Stimulated activated CD8-positive, alpha-beta memory T cell treated with anti-CD3 and anti-CD28 coated beads, Interleukin-4, amount 100 ng/mL, for 1 hour (primary cell): ENCODE results near the gene WFS1.

ENCODE experiments used
- DNase-seq, 2 donors: peaks; one replicate each; pipeline ENCODE4 v3.0.0-alpha.2; 2020; ENCODE audit warnings: low read depth in 2 of 2, low spot score in 1 of 2

WFS1 gene

DNA sequence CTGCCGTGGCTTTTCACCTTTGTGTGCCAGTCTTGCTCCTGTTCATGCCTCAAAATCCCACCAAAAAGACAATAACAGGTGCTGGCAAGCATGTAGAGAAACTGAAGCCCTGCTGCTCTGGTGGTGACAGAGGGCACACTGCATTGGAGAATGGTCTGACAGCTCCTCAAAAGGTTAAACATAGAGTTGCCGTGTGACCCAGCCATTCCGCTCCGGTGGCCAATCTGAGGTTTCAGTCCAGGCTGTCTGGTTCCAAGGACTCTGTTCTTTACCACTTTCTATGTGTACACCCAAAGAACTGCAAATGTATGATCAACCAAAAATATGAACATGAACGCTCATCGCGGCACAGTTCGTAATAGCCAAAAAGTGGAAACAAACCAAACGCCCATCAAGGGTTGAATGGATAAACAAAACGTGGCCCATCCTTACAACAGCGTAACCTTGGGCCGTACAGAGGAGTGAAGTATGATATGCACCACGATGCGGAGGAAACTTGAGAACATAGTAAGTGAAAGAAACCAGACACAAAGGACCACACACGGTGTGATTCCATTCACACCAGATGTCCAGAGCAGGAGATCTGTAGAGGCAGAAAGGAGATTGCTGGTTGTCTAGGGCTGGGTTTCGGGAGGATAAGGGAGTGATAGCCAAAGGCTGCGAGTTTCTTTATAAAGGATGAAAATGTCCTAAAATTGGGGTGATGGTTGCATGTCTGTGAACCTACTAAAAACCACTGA lies 33.6 kb upstream of the WFS1 start:
- DNase-seq = no peak

GRCh38 chr4:6236816-6237390 lies 32.7 kb upstream of the WFS1 start:
- DNase-seq = no peak

- DNase-seq = no peak
Observed at GRCh38 chr4:6239486-6239885, 30.2 kb upstream of the WFS1 start.

- DNase-seq = no peak
Observed at GRCh38 chr4:6239968-6240367, 29.7 kb upstream of the WFS1 start.

- no peak for DNase-seq
Observed at GRCh38 chr4:6241062-6241845, 28.4 kb upstream of the WFS1 start.

GRCh38 chr4:6242271-6243029 lies 27.2 kb upstream of the WFS1 start:
- no peak for DNase-seq

DNA sequence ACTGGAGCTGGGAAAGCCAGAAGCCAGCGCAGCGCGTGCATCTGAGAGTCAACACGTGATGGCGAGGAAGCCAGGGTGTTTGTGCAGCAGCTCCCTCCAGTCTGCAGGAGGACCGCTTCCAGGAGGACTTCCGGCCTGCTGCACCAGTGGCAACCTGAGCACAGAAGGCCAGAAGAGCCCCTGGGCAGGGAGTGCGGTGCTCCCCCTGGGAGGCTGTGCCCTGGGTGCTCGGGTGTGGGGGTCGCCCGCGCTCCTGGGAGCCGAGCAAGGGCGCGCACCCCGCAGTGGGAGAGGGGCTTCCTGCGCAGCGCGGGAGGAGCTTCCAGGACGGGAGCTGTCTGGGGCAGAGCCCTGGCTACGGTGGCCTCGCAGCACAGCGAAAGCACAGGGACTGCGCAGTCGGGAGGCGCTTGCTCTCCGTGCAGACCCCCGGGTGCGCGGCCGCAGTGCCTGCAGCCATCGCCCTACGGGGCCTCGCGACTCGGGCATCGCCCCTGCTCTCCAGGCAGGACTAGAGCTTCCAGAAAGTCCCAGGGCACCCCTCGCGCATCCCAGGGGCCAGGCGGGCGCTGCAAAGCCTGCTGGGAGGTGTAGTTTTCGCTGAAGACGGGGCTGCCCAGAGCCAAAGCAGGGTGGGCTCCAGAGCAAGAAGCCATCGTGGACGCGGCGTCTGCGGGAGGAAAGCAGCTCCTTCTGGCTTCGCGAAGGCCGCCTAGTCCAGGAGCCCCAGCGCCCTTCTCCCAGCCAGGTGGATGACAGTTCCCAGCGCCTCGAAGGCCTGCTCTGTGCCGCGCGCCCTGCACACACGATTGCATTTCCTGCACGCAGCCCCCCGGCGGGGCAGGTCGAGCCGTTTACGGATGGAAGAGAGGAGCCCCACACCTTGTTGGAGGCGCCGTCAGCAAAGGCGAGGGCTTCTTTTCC lies 24.1 kb upstream of the WFS1 start:
- DNase-seq = no peak

GRCh38 chr4:6246170-6246634 lies 23.4 kb upstream of the WFS1 start:
- no peak for DNase-seq

DNA sequence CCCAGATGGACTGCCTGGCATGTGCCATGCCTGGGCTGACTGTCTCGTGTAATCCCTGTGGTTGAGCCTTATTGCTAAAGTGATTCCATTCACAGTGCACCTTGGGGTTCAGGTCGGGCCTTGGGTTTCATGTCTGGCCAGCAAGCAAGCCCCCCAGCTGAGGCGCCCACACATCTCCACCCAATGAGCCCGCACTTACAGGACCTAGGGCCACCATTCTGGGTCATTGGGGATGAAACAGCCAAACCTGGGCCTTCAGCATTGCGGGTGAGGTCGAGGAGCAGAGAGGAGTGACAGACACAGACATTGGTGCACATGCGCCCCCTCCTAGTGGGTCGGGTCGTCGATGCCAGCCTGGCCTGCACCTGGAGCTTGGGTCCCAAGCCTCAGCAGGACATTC lies 21.3 kb upstream of the WFS1 start:
- DNase-seq = no peak

- no peak for DNase-seq
Observed at GRCh38 chr4:6250235-6250983, 19.2 kb upstream of the WFS1 start.

- no peak for DNase-seq
Observed at GRCh38 chr4:6250984-6251295, 18.7 kb upstream of the WFS1 start.

GRCh38 chr4:6251365-6251764 lies 18.3 kb upstream of the WFS1 start:
- DNase-seq = no peak

DNA sequence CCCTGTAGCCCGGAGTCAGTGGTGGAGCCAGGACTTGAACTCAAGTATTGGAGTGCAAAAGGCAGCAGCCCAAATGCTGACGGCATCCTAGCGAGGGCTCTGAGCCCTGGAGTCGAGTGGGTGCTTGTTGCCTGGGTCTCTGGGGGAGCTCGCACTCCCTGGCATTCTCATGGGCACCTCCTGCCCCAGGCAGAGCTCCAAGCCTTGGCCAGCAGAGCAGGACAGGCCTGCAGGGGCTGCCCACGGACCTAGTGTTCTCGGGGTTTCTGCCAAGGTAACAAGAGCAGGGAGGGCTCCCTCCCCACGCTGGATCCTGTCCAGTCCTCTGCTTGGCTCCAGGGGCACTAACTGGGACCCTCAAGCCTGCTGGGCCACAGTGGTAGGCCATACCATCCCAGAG lies 17.6 kb upstream of the WFS1 start:
- DNase-seq = no peak

DNA sequence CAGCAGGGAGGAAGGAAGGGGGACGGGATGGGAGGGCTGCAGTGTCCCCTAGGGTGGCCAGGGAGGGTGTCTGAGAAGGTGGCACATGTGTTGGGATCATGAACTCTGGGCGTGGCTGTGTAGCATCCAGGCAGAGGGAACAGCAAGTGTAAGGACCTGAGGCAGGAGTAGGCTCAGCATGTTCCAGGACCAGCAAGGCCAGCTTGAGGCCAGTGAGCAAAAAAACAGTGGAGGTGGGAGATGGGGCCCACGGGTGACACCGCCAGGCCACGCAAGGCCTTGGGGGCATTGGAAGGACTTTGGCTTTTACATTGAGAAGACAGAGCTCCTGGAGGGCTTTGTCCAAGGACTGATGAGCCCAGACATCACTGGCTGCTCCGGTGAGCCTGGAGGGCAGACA lies 16.5 kb upstream of the WFS1 start:
- DNase-seq = no peak

GRCh38 chr4:6253961-6254360 lies 15.7 kb upstream of the WFS1 start:
- DNase-seq = no peak

DNA sequence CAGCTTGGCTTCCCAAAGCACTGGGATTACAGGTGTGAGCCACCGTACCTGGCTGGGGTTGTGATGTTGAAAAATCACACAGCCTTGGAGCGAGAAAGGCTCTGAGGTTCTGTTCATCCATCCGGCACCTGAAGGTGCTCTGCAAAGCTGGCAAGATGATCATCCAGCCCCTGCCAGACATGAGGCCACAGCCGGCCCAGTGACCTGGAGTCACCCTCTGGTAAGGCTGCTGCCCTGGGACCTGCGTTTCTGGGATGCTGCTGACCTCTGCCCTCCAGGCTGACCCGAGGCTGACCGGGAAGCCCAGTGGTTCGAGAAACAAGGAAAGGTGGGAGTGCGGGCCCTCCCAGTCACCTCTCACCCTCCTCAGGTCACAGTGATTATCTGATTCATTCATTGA lies 13.5 kb upstream of the WFS1 start:
- no peak for DNase-seq

DNA sequence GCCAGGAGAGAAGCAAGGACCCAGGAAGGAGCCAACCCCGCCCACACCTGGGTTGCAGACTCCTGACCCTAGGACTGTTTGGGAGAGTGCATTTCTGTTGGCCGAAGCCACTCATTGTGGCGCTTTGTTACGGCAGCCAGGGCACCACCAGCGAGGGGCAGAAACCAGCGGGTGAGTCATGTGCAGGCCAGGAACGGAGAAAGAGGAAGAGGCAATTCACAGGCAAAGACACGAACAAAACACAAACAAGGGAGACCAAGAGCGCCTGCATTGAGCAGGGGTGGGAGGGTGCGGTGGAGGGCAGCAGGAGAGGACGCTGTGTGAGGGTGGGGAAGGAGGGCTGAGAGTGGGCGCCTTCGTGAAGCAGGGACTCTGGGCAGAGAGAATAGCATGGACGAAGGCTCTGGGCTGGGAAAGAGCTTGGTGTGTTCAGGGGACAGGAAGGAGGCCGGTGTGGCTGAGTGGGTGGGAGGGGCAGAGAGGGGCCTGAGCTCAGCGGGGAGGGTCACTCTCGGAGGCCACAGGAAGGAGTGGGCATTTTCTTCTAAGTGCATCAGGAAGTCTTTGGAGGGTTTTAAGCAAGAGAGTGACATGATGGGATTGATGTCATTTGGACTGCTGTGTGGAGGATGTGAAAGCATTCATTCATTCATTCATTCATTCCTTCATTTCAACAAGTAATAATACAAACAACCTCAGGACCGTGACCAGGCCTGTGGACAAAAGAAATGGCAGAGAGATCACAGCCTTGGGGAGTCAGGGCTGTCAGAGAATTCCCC lies 12.2 kb upstream of the WFS1 start:
- no peak for DNase-seq

- DNase-seq = no peak
Observed at GRCh38 chr4:6258026-6258360, 11.7 kb upstream of the WFS1 start.

DNA sequence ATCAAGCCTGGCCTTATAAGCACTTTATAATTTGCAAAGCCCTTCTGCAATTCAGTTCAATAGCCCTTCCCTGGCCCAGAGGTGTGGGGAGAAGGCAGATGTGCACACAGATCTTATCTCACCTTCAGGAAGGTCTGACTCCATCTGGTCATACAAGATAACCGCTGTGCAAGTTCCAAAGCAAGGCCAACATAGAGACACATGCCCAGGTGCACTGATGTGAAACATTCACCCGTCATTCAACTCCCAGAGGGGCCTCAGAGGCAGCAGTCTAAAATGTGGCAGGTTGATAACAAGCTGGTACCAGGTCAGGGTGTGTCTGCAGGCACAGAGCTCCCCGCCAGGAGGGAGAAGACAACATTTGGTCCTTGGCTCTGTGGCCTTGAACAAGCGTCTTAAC lies 10.9 kb upstream of the WFS1 start:
- DNase-seq = no peak
